HFFc6 (cell line): ENCODE measurements around the gene ZSCAN18. TPM values are rescaled to one million over a fixed set of nuclear protein-coding genes. Genes with fewer than 3 reads are reported as not detected.

Source experiments
- DNase-seq: peaks from one replicate; pipeline ENCODE4 v3.0.0-alpha.2; 2018
- H3K27ac Mint-ChIP-seq: 2 replicates; pipeline ENCODE4 v1.8.0; 2020; ENCODE audit warnings: mild to moderate bottlenecking, mixed read lengths
- H3K27me3 Mint-ChIP-seq: 2 replicates; pipeline ENCODE4 v1.8.0; 2021; ENCODE audit warnings: mild to moderate bottlenecking, moderate library complexity, mixed read lengths; ENCODE audit not compliant: insufficient read depth
- H3K36me3 Mint-ChIP-seq: 2 replicates; pipeline ENCODE4 v1.8.0; 2021; ENCODE audit warnings: low read depth, mixed read lengths
- H3K4me1 Mint-ChIP-seq: 2 replicates; pipeline ENCODE4 v1.8.0; 2020; ENCODE audit warnings: low read depth, mixed read lengths
- H3K4me3 Mint-ChIP-seq: 2 replicates; pipeline ENCODE4 v1.8.0; 2020; ENCODE audit warnings: mild to moderate bottlenecking, moderate library complexity, mixed read lengths
- H3K9me3 Mint-ChIP-seq: 2 replicates; pipeline ENCODE4 v1.8.0; 2020; ENCODE audit warnings: mild to moderate bottlenecking, mixed read lengths
- CTCF ChIP-seq: fragments of 200-600 bp; sonication (generic); IDR thresholded peaks from 2 replicates; pipeline ENCODE4 v1.5.0; 2021; ENCODE audit warnings: antibody characterized with exemption, mild to moderate bottlenecking
- total RNA-seq, 6 experiments: library from RNA; stranded (reverse); fragmentation: NEBNext Ultra II Directional; extraction: Animal tissue kit (Norgen Biotek cat#: 25700); gene quantifications; 2 replicates in 1 of 6; 3 replicates in 5 of 6; pipeline ENCODE4 v1.2.3, GENCODE V29; 2021

The ZSCAN18 gene
- total RNA-seq, 6 experiments from 2014 or later: 0.80 to 2.8 (median 2.1) TPM

- no peak for DNase-seq
- no peak for TF ChIP-seq CTCF
- peaks cover 93% of the 10 kb centered on the region for H3K36me3 Mint-ChIP-seq
- H3K27me3 Mint-ChIP-seq: peaks cover 1% of the 10 kb centered on the region
- H3K9me3 Mint-ChIP-seq: peaks cover 96% of the 10 kb centered on the region
- H3K27ac Mint-ChIP-seq: no peak overlapping the region
- no peak overlapping the region for H3K4me3 Mint-ChIP-seq
- H3K4me1 Mint-ChIP-seq: no peaks in the 10 kb centered on the region
Observed at GRCh38 chr19:58128041-58128685, 30.1 kb upstream of the ZSCAN18 start.

GRCh38 chr19:58123354-58123753 is 25.3 kb upstream of the ZSCAN18 start:
- Mint-ChIP-seq H3K4me3 (no peak overlapping the region), H3K4me1 (no peaks in the 10 kb centered on the region), H3K27ac (no peak overlapping the region), H3K27me3 (no peaks in the 10 kb centered on the region; the same call in 1 of the 2 replicates), H3K36me3 (peaks cover 74% of the 10 kb centered on the region), H3K9me3 (peaks cover 100% of the 10 kb centered on the region)
- no peak for DNase-seq
- no peak for TF ChIP-seq CTCF

DNA sequence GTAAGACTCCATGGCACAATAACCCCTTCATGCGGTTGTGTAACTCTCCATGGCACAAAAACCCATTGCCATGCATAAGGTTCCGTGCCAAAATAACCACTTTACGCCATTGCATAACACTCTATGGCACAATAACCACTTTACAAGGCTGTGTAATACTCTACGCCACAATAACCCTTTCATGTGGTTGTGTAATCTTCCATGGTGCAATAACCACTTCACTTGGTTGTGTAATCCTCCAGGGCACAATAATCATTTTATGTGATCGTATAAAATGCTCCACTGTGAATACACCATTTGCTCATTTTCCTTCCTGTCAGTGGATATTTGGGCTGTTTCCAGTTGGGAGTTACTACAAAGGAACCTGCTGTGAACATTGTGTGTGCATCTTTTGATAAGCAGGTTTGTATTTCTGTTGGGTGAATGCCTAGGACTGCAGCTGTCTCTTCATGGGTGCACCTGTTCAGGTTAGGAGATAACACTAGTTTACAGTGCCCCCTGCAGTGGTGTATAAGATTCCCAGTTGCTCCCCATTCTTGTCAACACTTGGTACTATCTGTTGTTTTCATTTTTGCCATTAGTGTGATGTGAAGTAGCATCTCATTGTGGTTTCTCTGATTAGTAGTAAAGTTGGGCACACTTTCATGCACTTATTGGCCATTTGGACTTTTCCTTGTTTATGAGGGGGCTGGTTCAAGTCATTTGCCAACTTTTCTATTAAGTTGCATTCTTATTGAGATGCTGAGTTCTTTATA is 21.1 kb upstream of the ZSCAN18 start:
- Mint-ChIP-seq H3K36me3 (peaks cover 50% of the 10 kb centered on the region), H3K27ac (no peak overlapping the region), H3K27me3 (no peaks in the 10 kb centered on the region; the same call in 1 of the 2 replicates), H3K4me1 (no peaks in the 10 kb centered on the region), H3K9me3 (peaks cover 93% of the 10 kb centered on the region), H3K4me3 (no peak overlapping the region)
- TF ChIP-seq CTCF: no peak
- no peak for DNase-seq

DNA sequence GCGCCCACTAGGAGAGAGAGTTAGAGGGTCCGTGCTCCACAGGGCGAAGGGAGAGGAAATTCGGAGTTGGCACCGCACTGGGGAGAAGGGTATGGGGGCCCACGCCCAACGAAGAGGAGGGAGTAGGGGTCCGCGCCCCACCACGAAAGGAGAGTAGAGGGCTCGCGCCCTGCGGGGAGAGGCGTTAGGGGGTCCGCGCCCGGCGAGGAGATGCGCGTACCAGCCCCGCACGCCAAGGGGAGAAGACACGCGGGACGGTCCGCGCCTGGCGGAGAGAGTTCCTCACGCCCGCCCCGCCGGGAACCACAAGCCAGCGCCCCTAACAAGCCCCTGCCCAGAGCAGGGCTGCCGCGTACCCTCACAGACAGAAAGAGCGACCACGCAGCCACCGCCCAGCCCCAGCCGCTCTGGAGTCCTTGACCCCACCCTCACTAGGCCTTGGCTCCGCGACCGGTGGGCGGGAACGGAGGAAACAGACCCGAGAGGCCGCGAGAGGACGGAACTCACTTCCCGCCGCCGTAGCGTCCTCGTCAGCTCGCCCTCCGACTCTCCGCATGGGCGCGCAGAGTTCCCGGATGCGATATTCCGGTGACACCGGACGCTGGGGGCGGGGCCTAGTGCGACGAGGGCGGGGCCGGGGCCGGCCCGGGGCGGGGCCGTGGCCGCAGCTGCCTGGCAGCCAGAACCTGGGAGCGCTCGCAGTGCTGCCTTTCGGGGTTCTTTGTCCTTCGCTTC is 20.0 kb upstream of the ZSCAN18 start:
- no peak for DNase-seq
- peaks cover 38% of the 10 kb centered on the region for H3K36me3 Mint-ChIP-seq
- H3K9me3 Mint-ChIP-seq: peaks cover 88% of the 10 kb centered on the region
- no peak overlapping the region for H3K27ac Mint-ChIP-seq
- no peaks in the 10 kb centered on the region for H3K27me3 Mint-ChIP-seq
- TF ChIP-seq CTCF: no peak
- no peak overlapping the region for H3K4me3 Mint-ChIP-seq
- H3K4me1 Mint-ChIP-seq: no peaks in the 10 kb centered on the region

DNA sequence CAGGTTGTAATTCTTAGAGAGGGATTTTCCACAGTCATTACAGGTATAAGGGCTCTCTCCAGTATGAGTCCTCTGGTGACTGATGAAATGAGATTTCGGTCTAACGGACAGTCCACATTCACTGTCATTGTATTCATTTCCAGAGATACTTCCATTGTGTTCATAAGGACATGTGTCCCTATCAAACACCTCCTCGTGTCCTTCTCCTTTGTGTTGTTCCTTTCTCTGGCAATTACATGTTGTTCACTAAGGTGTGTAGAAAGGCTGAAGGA is 10.5 kb upstream of the ZSCAN18 start:
- Mint-ChIP-seq H3K4me1 (no peaks in the 10 kb centered on the region), H3K9me3 (peaks cover 92% of the 10 kb centered on the region), H3K36me3 (peaks cover 48% of the 10 kb centered on the region), H3K27me3 (no peaks in the 10 kb centered on the region), H3K4me3 (no peak overlapping the region), H3K27ac (no peak overlapping the region)
- no peak for DNase-seq
- TF ChIP-seq CTCF: no peak
